ENCODE results near the gene TXNDC17. TPM values are rescaled to one million over a fixed set of nuclear protein-coding genes. Genes with fewer than 3 reads are reported as not detected.

TXNDC17 gene
- total RNA-seq, 1 experiment from 2014 or later: 114 TPM

DNA sequence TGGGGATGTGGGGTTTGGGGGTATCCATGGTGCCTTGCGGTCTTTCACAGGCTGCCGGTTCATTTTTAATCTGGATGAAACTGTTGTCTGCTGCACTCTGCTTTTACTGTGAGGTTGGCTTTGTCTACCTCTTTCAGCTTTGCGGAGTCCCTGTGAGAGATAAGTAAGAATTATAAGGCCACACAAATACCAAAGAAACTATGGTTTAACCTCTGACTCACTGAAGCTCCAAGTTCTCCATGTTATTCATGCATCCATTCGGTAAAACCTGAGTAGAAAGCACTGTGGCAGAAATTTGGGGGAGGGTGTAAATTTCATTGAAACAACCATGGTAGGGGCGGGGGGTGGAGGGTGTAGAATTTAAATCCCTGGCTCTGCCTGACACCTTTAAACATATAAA lies 30.8 kb upstream of the TXNDC17 start:
- Histone ChIP-seq H2AFZ (no peak overlapping the region), H3K4me1 (replicated peaks; ENCODE audit: insufficient read depth) (peaks cover 16% of the 10 kb centered on the region), H3K36me3 (ENCODE audit: low read depth) (peaks cover 62% of the 10 kb centered on the region), H3K9me3 (ENCODE audit: insufficient read depth, low read depth) (no peaks in the 10 kb centered on the region), H3K4me3 (no peak overlapping the region), H3K27ac (no peak overlapping the region), H3K4me2 (no peak overlapping the region), H4K20me1 (ENCODE audit: insufficient read depth) (peaks cover 13% of the 10 kb centered on the region; the same call in 1 of the 2 replicates), H3F3A (ENCODE audit: insufficient read depth, low read depth) (peaks cover 21% of the 10 kb centered on the region), H3K79me2 (ENCODE audit: low read depth) (no peaks in the 10 kb centered on the region; the same call in 1 of the 2 replicates), H3K9me2 (ENCODE audit: insufficient read depth) (no peaks in the 10 kb centered on the region), H3K27me3 (ENCODE audit: insufficient read depth, low read depth) (no peaks in the 10 kb centered on the region)
- CTCF ChIA-PET: interaction anchor here (0.6 to 1.0 kb wide), 3 partner anchors 104 to 167 kb away, joined by 3 to 8 read pairs (median 4); no protein-coding TSS in a partner anchor
- no TSS peak for BruUV-seq (replicated peaks)
- TF ChIP-seq, protein P1, sequence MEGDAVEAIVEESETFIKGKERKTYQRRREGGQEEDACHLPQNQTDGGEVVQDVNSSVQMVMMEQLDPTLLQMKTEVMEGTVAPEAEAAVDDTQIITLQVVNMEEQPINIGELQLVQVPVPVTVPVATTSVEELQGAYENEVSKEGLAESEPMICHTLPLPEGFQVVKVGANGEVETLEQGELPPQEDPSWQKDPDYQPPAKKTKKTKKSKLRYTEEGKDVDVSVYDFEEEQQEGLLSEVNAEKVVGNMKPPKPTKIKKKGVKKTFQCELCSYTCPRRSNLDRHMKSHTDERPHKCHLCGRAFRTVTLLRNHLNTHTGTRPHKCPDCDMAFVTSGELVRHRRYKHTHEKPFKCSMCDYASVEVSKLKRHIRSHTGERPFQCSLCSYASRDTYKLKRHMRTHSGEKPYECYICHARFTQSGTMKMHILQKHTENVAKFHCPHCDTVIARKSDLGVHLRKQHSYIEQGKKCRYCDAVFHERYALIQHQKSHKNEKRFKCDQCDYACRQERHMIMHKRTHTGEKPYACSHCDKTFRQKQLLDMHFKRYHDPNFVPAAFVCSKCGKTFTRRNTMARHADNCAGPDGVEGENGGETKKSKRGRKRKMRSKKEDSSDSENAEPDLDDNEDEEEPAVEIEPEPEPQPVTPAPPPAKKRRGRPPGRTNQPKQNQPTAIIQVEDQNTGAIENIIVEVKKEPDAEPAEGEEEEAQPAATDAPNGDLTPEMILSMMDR (conservative IDR thresholded peaks at IDR 0.05): no peak
- no peak for TF ChIP-seq EZH2 (IDR thresholded peaks at IDR 0.05; ENCODE audit: low read depth)
- DNase-seq: no peak
- intact Hi-C loops (cut with micrococcal nuclease; ENCODE audit: unreplicated experiment): no loop called here
- POLR2A ChIA-PET (ENCODE audit: unreplicated experiment): no interaction called here

DNA sequence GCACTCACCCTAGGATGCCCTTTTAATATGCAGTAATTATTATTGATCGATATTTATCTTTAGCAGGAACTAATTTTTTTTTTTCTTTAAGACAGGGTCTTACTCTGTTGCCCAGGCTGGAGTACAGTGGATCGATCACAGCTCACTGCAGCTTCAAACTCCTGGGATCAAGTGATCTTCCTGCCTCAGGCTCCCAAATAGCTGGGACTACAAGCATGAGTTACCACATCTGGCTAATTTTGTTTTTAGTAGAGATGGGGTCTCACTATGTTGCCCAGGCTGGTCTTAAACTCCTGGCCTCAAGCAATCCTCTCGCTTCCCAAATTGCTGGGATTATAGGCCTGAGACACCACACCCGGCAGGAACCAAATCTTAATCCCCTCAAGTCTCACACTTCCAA lies 29.6 kb upstream of the TXNDC17 start:
- H3K36me3 ChIP-seq (ENCODE audit: low read depth): peaks cover 55% of the 10 kb centered on the region
- ChIA-PET CTCF (no interaction called here), POLR2A (ENCODE audit: unreplicated experiment) (interaction anchor here (0.6 to 0.7 kb wide), 2 partner anchors 17 to 25 kb away, joined by 3 to 4 read pairs; no protein-coding TSS in a partner anchor)
- no peaks in the 10 kb centered on the region for H3K27me3 ChIP-seq (ENCODE audit: insufficient read depth, low read depth)
- no peak overlapping the region for H3K4me2 ChIP-seq
- peaks cover 16% of the 10 kb centered on the region for H3K4me1 ChIP-seq (replicated peaks; ENCODE audit: insufficient read depth)
- H3K4me3 ChIP-seq: no peak overlapping the region
- intact Hi-C loops (cut with micrococcal nuclease; ENCODE audit: unreplicated experiment): no loop called here
- TF ChIP-seq EZH2 (IDR thresholded peaks at IDR 0.05; ENCODE audit: low read depth): no peak
- TF ChIP-seq, protein P1 (conservative IDR thresholded peaks at IDR 0.05): no peak
- no peak overlapping the region for H3K27ac ChIP-seq
- peaks cover 21% of the 10 kb centered on the region for H3F3A ChIP-seq (ENCODE audit: insufficient read depth, low read depth)
- no peaks in the 10 kb centered on the region; the same call in 1 of the 2 replicates for H3K79me2 ChIP-seq (ENCODE audit: low read depth)
- no peaks in the 10 kb centered on the region for H3K9me2 ChIP-seq (ENCODE audit: insufficient read depth)
- H2AFZ ChIP-seq: no peak overlapping the region
- no peaks in the 10 kb centered on the region for H3K9me3 ChIP-seq (ENCODE audit: insufficient read depth, low read depth)
- no peak for DNase-seq
- peaks cover 13% of the 10 kb centered on the region; the same call in 1 of the 2 replicates for H4K20me1 ChIP-seq (ENCODE audit: insufficient read depth)
- BruUV-seq (replicated peaks): no TSS peak

DNA sequence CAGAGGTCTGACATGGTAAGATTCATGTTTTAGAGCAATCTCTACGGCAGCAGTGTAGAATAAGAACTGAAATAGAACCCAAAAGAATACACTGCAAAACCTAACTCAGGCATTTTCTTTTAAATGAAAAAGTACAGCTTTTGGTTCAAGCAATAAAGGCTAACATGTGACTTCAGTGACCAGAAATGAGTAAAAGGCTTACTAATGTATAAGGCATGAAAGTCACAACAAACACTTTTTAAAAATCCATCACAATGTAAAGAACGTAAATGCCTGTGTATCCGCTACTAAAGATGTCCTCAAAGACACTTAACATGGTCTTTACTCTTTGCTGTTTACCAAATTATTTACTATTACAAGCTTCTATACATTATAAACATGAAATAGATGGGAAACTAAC lies 16.9 kb upstream of the TXNDC17 start:
- Histone ChIP-seq H3K27ac (no peak overlapping the region), H3K9me2 (ENCODE audit: insufficient read depth) (no peaks in the 10 kb centered on the region), H3K4me1 (replicated peaks; ENCODE audit: insufficient read depth) (no peaks in the 10 kb centered on the region), H3K4me2 (no peak overlapping the region), H3K36me3 (ENCODE audit: low read depth) (peaks cover 68% of the 10 kb centered on the region), H3K79me2 (ENCODE audit: low read depth) (no peaks in the 10 kb centered on the region), H4K20me1 (ENCODE audit: insufficient read depth) (peaks cover 19% of the 10 kb centered on the region), H3K9me3 (ENCODE audit: insufficient read depth, low read depth) (no peaks in the 10 kb centered on the region), H2AFZ (no peak overlapping the region), H3K4me3 (no peak overlapping the region), H3F3A (ENCODE audit: insufficient read depth, low read depth) (no peaks in the 10 kb centered on the region; the same call in 1 of the 2 replicates), H3K27me3 (ENCODE audit: insufficient read depth, low read depth) (no peaks in the 10 kb centered on the region)
- intact Hi-C loops (cut with micrococcal nuclease; ENCODE audit: unreplicated experiment): no loop called here
- TF ChIP-seq, protein P1 (conservative IDR thresholded peaks at IDR 0.05): no peak
- TF ChIP-seq EZH2 (IDR thresholded peaks at IDR 0.05; ENCODE audit: low read depth): no peak
- ChIA-PET POLR2A (ENCODE audit: unreplicated experiment) (no interaction called here), CTCF (no interaction called here)
- no peak for DNase-seq
- BruUV-seq (replicated peaks): no TSS peak

All from PC-9 (cell line).